ENCODE measurements around the gene YWHAQ.

Gene YWHAQ

GRCh38 chr2:9535177-9535576 lies 95.6 kb downstream of the YWHAQ start:
- H3K27ac ChIP-seq, result no peak overlapping the region
- TF ChIP-seq CTCF (IDR thresholded peaks at IDR 0.05) (no peak), ZFX (IDR thresholded peaks at IDR 0.05; ENCODE audit: borderline replicate concordance) (no peak)

Measured in 22Rv1 (cell line).